ENCODE data around the gene PNP. TPM values are rescaled to one million over a fixed set of nuclear protein-coding genes. Genes with fewer than 3 reads are reported as not detected.
"Not testable (repeated sequence)": the region's sequence is repeated elsewhere in the genome, so short reads cannot be mapped to it uniquely, and the experiment has no call there.

The PNP gene
- total RNA-seq, 1 donor from 2014 or later = 109 TPM

GRCh38 chr14:20501346-20501745, 32.1 kb downstream of the PNP start:
- no peak for TF ChIP-seq CTCF (IDR thresholded peaks at IDR 0.05; ENCODE audit: insufficient read depth, low read length, severe bottlenecking)
- H3K36me3 ChIP-seq (ENCODE audit: control insufficient read depth, insufficient read depth, low read length) = no peaks in the 10 kb centered on the region
- H3K4me3 ChIP-seq (ENCODE audit: low read depth, low read length) = no peak overlapping the region
- no peak for FAIRE-seq
- H3K27me3 ChIP-seq (ENCODE audit: control insufficient read depth, insufficient read depth, low read length) = no peaks in the 10 kb centered on the region
- peak; percentile 93 for DNase-seq (ENCODE audit: low read depth)

GRCh38 chr14:20503898-20504297, 34.7 kb downstream of the PNP start:
- Histone ChIP-seq H3K27me3 (ENCODE audit: control insufficient read depth, insufficient read depth, low read length) (no peaks in the 10 kb centered on the region), H3K4me3 (ENCODE audit: low read depth, low read length) (no peak overlapping the region), H3K36me3 (ENCODE audit: control insufficient read depth, insufficient read depth, low read length) (no peaks in the 10 kb centered on the region)
- no peak for TF ChIP-seq CTCF (IDR thresholded peaks at IDR 0.05; ENCODE audit: insufficient read depth, low read length, severe bottlenecking)
- no peak for DNase-seq (ENCODE audit: low read depth)
- no peak for FAIRE-seq

GRCh38 chr14:20506276-20506675, 37.1 kb downstream of the PNP start:
- H3K4me3 ChIP-seq (ENCODE audit: low read depth, low read length); FAIRE-seq; H3K27me3 ChIP-seq (ENCODE audit: control insufficient read depth, insufficient read depth, low read length); DNase-seq (ENCODE audit: low read depth); H3K36me3 ChIP-seq (ENCODE audit: control insufficient read depth, insufficient read depth, low read length): not testable (repeated sequence)

GRCh38 chr14:20506752-20507151, 37.5 kb downstream of the PNP start:
- FAIRE-seq; DNase-seq (ENCODE audit: low read depth); H3K4me3 ChIP-seq (ENCODE audit: low read depth, low read length); H3K27me3 ChIP-seq (ENCODE audit: control insufficient read depth, insufficient read depth, low read length); H3K36me3 ChIP-seq (ENCODE audit: control insufficient read depth, insufficient read depth, low read length): not testable (repeated sequence)

- not testable (repeated sequence) for DNase-seq (ENCODE audit: low read depth); H3K27me3 ChIP-seq (ENCODE audit: control insufficient read depth, insufficient read depth, low read length); H3K4me3 ChIP-seq (ENCODE audit: low read depth, low read length); FAIRE-seq; H3K36me3 ChIP-seq (ENCODE audit: control insufficient read depth, insufficient read depth, low read length)
Observed at GRCh38 chr14:20507537-20507936, 38.3 kb downstream of the PNP start.

GRCh38 chr14:20508367-20508766, 39.2 kb downstream of the PNP start:
- FAIRE-seq = no peak
- no peak overlapping the region for H3K4me3 ChIP-seq (ENCODE audit: low read depth, low read length)
- no peak for DNase-seq (ENCODE audit: low read depth)
- no peaks in the 10 kb centered on the region for H3K36me3 ChIP-seq (ENCODE audit: control insufficient read depth, insufficient read depth, low read length)
- TF ChIP-seq CTCF (IDR thresholded peaks at IDR 0.05; ENCODE audit: insufficient read depth, low read length, severe bottlenecking) = no peak
- H3K27me3 ChIP-seq (ENCODE audit: control insufficient read depth, insufficient read depth, low read length) = no peaks in the 10 kb centered on the region

- Histone ChIP-seq H3K27me3 (ENCODE audit: control insufficient read depth, insufficient read depth, low read length) (no peaks in the 10 kb centered on the region), H3K36me3 (ENCODE audit: control insufficient read depth, insufficient read depth, low read length) (no peaks in the 10 kb centered on the region), H3K4me3 (ENCODE audit: low read depth, low read length) (no peak overlapping the region)
- FAIRE-seq = no peak
- no peak for TF ChIP-seq CTCF (IDR thresholded peaks at IDR 0.05; ENCODE audit: insufficient read depth, low read length, severe bottlenecking)
- DNase-seq (ENCODE audit: low read depth) = peak; percentile 39
Observed at GRCh38 chr14:20512177-20512905, 43.1 kb downstream of the PNP start.
